22Rv1 (cell line): Measurements from ENCODE around the gene MAGEA4.

ENCODE experiments used
- ZFX ChIP-seq: fragments of 450-650 bp; IDR thresholded peaks from 2 replicates; pipeline ENCODE4 v1.6.1; 2017; ENCODE audit warnings: antibody characterized with exemption, borderline replicate concordance
- TF ChIP-seq, protein P1 (sequence below): fragments of 450-650 bp; IDR thresholded peaks from 2 replicates; pipeline ENCODE4 v1.5.1; 2017; ENCODE audit warnings: mild to moderate bottlenecking

DNA sequence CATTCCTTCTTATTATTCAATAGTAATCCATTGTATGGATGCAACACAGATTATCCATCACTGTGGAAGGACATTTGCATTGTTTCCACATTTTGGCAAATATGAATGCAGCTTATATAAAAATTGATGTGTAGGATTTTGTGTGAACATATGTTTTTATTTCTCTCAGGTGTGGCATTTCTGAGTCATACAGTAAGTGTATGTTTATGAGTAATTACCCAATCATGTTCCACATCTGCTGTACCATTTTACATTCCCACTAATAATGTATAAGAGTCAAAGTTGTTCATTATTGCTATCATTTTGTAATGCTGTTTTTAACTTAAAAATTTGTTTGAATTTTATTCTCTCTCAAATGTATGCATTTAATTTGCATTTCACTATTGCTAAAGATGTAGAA lies 25.5 kb downstream of the MAGEA4 start:
- TF ChIP-seq, protein P1, sequence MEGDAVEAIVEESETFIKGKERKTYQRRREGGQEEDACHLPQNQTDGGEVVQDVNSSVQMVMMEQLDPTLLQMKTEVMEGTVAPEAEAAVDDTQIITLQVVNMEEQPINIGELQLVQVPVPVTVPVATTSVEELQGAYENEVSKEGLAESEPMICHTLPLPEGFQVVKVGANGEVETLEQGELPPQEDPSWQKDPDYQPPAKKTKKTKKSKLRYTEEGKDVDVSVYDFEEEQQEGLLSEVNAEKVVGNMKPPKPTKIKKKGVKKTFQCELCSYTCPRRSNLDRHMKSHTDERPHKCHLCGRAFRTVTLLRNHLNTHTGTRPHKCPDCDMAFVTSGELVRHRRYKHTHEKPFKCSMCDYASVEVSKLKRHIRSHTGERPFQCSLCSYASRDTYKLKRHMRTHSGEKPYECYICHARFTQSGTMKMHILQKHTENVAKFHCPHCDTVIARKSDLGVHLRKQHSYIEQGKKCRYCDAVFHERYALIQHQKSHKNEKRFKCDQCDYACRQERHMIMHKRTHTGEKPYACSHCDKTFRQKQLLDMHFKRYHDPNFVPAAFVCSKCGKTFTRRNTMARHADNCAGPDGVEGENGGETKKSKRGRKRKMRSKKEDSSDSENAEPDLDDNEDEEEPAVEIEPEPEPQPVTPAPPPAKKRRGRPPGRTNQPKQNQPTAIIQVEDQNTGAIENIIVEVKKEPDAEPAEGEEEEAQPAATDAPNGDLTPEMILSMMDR: no peak
- TF ChIP-seq ZFX: no peak
